Measurements from ENCODE around the gene FZD1. TPM values are rescaled to one million over a fixed set of nuclear protein-coding genes. Genes with fewer than 3 reads are reported as not detected.

Gene FZD1
- total RNA-seq, 1 donor from 2014 or later: 10.3 TPM

DNA sequence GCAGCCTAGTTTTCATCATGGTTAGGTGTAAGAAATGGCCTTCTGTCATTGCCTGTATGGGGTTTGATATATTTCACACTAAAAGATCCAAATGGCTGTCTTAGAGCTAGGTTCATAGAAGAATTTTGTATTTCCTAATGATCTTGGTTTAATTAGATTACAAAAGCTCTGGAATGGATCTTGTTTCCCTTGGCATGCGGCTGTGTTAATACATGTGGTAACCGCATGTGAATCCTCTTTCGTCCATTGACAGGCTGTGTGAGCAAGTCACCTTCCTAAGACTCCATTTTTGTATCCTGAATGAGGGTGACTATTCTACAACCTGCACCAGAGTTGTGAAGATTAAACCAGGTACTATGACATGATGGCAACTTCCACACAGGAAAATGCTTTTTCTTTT is 12.4 kb upstream of the FZD1 start:
- ATAC-seq (no peak), DNase-seq (ENCODE audit: missing footprints) (no peak)
- intact Hi-C loops (cut with DNase I): no loop called here

DNA sequence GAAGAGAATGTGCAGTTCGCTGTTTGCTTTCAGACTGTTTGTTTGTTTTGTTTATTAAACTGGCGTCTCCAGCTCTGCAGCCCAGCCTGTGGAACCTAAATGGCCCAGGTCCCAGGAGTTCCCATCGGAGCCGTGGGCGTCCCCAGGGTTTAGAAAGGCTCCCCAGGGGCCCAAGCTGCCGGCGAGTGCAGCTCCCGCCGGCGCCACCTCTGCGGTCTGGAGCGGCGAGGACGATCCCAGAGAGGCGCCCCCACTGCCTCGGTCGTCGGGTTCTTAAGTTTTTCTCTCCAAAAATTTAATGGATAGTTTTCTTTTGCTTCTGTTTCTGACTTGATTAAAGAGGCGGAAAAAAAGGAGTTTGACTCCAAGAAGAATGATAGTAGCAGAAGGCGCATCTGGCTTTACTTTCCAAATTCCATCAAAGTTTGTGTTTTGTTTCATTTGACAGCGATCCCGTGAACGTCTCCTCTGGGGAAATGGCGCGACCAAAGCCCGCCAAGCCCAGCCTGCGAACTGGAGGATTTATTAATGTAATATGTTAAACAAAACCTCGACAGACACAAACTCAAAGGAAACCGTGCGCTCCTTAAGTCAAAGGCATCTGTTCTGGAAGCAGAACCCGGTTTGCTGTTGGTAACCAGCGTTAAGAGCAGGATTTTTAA is 718 bp upstream of the FZD1 start:
- ATAC-seq (no peak), DNase-seq (ENCODE audit: missing footprints) (peak; percentile 65)
- intact Hi-C loops (cut with DNase I): loop anchor here (5.0 to 10.0 kb wide), 2 partner anchors 176 to 361 kb away; no protein-coding TSS in a partner anchor

DNA sequence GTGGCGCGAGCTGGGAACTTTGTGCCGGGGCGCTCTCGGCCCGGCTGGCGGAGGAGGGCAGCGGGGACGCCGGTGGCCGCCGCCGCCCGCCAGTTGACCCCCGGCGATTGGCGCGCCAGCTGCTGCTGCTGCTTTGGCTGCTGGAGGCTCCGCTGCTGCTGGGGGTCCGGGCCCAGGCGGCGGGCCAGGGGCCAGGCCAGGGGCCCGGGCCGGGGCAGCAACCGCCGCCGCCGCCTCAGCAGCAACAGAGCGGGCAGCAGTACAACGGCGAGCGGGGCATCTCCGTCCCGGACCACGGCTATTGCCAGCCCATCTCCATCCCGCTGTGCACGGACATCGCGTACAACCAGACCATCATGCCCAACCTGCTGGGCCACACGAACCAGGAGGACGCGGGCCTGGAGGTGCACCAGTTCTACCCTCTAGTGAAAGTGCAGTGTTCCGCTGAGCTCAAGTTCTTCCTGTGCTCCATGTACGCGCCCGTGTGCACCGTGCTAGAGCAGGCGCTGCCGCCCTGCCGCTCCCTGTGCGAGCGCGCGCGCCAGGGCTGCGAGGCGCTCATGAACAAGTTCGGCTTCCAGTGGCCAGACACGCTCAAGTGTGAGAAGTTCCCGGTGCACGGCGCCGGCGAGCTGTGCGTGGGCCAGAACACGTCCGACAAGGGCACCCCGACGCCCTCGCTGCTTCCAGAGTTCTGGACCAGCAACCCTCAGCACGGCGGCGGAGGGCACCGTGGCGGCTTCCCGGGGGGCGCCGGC is 870 bp downstream of the FZD1 start:
- DNase-seq (ENCODE audit: missing footprints): peak; percentile 75
- intact Hi-C loops (cut with DNase I): loop anchor here (5.0 to 10.0 kb wide), 3 partner anchors 178 to 517 kb away; no protein-coding TSS in a partner anchor

DNA sequence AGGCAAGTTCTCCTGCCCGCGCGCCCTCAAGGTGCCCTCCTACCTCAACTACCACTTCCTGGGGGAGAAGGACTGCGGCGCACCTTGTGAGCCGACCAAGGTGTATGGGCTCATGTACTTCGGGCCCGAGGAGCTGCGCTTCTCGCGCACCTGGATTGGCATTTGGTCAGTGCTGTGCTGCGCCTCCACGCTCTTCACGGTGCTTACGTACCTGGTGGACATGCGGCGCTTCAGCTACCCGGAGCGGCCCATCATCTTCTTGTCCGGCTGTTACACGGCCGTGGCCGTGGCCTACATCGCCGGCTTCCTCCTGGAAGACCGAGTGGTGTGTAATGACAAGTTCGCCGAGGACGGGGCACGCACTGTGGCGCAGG is 1.4 kb downstream of the FZD1 start:
- DNase-seq (ENCODE audit: missing footprints) (no peak), ATAC-seq (no peak)
- intact Hi-C loops (cut with DNase I): loop anchor here (5.0 to 10.0 kb wide), 2 partner anchors 359 to 517 kb away; no protein-coding TSS in a partner anchor

More for the DNA sequence above, 870 bp downstream of the FZD1 start:
- peak; percentile 30 for ATAC-seq

DNA sequence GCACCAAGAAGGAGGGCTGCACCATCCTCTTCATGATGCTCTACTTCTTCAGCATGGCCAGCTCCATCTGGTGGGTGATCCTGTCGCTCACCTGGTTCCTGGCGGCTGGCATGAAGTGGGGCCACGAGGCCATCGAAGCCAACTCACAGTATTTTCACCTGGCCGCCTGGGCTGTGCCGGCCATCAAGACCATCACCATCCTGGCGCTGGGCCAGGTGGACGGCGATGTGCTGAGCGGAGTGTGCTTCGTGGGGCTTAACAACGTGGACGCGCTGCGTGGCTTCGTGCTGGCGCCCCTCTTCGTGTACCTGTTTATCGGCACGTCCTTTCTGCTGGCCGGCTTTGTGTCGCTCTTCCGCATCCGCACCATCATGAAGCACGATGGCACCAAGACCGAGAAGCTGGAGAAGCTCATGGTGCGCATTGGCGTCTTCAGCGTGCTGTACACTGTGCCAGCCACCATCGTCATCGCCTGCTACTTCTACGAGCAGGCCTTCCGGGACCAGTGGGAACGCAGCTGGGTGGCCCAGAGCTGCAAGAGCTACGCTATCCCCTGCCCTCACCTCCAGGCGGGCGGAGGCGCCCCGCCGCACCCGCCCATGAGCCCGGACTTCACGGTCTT is 1.9 kb downstream of the FZD1 start:
- no peak for ATAC-seq
- intact Hi-C loops (cut with DNase I): loop anchor here (5.0 to 10.0 kb wide), 2 partner anchors 359 to 516 kb away; no protein-coding TSS in a partner anchor
- peak; percentile 68 for DNase-seq (ENCODE audit: missing footprints)

DNA sequence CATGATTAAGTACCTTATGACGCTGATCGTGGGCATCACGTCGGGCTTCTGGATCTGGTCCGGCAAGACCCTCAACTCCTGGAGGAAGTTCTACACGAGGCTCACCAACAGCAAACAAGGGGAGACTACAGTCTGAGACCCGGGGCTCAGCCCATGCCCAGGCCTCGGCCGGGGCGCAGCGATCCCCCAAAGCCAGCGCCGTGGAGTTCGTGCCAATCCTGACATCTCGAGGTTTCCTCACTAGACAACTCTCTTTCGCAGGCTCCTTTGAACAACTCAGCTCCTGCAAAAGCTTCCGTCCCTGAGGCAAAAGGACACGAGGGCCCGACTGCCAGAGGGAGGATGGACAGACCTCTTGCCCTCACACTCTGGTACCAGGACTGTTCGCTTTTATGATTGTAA is 2.5 kb downstream of the FZD1 start:
- no peak for DNase-seq (ENCODE audit: missing footprints)
- intact Hi-C loops (cut with DNase I): loop anchor here (5.0 to 10.0 kb wide), 2 partner anchors 358 to 516 kb away; no protein-coding TSS in a partner anchor
- ATAC-seq: no peak

DNA sequence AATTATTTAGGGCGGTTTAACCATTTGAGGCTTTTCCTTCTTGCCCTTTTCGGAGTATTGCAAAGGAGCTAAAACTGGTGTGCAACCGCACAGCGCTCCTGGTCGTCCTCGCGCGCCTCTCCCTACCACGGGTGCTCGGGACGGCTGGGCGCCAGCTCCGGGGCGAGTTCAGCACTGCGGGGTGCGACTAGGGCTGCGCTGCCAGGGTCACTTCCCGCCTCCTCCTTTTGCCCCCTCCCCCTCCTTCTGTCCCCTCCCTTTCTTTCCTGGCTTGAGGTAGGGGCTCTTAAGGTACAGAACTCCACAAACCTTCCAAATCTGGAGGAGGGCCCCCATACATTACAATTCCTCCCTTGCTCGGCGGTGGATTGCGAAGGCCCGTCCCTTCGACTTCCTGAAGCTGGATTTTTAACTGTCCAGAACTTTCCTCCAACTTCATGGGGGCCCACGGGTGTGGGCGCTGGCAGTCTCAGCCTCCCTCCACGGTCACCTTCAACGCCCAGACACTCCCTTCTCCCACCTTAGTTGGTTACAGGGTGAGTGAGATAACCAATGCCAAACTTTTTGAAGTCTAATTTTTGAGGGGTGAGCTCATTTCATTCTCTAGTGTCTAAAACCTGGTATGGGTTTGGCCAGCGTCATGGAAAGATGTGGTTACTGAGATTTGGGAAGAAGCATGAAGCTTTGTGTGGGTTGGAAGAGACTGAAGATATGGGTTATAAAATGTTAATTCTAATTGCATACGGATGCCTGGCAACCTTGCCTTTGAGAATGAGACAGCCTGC is 3.1 kb downstream of the FZD1 start:
- ATAC-seq (no peak), DNase-seq (ENCODE audit: missing footprints) (no peak)
- intact Hi-C loops (cut with DNase I): loop anchor here (5.0 to 10.0 kb wide), 2 partner anchors 357 to 515 kb away; no protein-coding TSS in a partner anchor

DNA sequence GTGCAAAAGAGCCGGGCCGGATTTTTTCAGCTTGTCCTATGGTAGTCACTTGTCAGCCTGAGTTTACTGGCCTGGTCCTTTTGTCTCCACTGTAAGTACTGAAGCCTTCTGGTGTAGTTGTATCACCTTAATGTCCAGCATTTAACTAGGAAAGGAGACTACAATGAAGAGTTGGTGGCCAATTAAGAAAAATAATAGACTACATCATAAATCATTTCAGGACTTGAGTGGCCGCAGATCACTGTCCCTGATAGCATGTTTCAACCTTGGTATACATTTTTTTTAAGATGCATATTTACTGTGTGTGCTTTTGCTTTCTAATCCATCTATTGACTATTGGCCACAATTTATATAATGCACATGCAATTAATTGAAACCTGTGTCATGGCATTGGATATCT is 6.1 kb downstream of the FZD1 start:
- intact Hi-C loops (cut with DNase I): no loop called here
- ATAC-seq: no peak

DNA sequence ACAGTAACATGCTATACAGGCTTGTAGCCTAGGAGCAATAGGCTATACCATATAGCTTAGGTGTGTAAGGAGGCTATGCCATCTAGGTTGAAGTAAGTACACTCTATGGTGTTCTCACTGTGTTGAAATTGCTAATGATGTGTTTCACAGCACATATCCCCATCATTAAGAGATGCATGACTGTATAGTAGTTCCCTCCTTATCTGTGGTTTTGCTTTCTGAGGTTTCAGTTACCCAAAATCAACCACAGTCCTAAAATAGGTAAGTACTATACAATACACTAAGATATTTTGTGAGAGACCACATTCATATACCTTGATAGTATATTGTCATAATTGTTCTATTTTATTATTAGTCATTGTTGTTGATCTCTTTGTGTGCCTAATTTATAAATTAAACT is 12.7 kb downstream of the FZD1 start:
- ATAC-seq: no peak
- DNase-seq (ENCODE audit: missing footprints): no peak
- intact Hi-C loops (cut with DNase I): no loop called here

More for the DNA sequence above, 6.1 kb downstream of the FZD1 start:
- no peak for DNase-seq (ENCODE audit: missing footprints)

DNA sequence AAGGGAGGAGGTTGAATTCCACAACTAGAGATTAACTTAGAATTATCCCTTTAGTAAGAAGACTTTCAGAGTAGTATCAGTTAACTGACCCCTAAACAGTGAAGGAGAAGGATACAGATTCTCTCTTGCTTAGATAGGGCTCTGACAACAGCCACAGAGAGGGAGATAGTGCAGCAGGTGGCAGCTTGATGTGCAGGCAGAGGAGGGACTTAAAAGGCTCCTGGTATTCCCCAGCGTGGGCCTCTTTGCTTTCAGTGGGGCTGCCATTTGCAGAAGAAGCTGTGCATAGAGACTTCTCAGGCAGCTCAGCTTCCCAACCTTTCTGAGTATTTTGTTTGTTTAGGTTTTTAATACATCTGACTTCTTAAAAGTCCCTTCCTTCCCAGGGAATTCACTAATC is 16.0 kb downstream of the FZD1 start:
- DNase-seq (ENCODE audit: missing footprints) (no peak), ATAC-seq (no peak)
- intact Hi-C loops (cut with DNase I): no loop called here

DNA sequence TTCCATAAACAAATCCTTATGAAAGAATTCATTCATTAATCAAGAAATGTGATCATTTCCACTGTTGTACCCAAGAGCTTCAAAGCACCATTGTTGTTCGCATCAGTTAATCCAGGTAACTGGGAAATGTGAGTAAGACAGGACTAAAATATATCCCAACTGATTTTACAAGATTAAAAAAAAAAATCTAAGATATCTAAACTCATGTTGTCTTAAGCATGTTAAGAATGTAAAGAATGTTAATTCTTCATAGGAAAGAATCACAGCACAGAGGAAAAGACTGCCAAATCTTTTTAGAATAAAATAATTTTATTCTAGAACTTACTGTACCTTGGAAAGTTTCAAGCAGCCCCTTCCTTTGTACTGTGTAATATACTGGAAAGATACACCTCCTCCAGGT is 16.4 kb downstream of the FZD1 start:
- no peak for ATAC-seq
- intact Hi-C loops (cut with DNase I): no loop called here
- DNase-seq (ENCODE audit: missing footprints): no peak

DNA sequence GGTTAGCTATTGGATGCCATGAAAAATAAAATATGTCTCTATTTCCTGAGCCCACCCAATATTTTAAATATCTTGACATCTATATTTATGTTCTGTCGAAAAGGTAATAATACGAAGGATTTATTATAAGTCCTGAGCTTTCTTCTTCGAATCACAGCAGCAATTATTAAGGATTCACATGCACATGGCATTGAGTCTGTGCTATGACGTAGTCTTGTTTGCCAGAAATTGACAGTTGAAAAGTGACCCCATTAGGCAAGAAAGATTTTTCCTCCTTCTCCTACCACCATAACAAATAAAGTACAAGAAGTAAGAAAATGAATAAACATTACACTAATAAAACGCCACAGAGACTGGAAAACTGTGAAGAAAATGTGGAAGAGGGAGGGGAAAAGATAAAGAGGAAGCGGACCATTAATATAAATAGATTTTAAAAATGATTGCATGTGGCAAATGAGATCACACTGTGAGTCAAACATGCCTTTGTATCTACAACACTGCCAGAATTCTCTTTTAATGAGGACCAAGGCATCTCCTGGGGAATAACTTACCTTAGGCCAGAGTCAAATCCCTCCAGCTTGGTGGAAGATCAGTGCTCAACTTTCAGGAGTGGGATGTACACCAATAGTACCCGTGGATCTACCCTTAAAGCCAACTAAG is 21.6 kb downstream of the FZD1 start:
- DNase-seq (ENCODE audit: missing footprints) (no peak), ATAC-seq (no peak)
- intact Hi-C loops (cut with DNase I): loop anchor here (5.0 kb wide), 1 partner anchor 351 kb away; no protein-coding TSS in a partner anchor

DNA sequence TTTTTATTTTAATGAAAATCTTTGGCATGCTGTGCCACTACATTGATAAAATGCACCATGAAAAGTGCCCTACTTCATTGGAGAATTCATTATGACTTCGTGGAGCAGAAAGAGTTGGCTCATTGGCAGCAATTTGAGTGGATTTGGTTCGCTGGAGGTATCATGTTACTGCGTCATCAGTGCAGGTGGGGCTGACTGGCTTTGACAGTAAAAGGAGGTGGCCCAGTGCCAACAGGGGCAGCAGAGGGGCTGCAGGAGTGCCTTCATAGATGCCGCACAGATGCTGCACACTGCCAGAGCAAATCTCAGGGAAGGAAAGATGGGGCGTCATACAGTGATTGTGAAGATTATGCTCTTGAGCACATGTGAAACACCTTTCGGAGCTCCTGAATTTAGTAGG is 22.2 kb downstream of the FZD1 start:
- intact Hi-C loops (cut with DNase I): loop anchor here (5.0 kb wide), 1 partner anchor 351 kb away; no protein-coding TSS in a partner anchor
- DNase-seq (ENCODE audit: missing footprints): no peak
- no peak for ATAC-seq

DNA sequence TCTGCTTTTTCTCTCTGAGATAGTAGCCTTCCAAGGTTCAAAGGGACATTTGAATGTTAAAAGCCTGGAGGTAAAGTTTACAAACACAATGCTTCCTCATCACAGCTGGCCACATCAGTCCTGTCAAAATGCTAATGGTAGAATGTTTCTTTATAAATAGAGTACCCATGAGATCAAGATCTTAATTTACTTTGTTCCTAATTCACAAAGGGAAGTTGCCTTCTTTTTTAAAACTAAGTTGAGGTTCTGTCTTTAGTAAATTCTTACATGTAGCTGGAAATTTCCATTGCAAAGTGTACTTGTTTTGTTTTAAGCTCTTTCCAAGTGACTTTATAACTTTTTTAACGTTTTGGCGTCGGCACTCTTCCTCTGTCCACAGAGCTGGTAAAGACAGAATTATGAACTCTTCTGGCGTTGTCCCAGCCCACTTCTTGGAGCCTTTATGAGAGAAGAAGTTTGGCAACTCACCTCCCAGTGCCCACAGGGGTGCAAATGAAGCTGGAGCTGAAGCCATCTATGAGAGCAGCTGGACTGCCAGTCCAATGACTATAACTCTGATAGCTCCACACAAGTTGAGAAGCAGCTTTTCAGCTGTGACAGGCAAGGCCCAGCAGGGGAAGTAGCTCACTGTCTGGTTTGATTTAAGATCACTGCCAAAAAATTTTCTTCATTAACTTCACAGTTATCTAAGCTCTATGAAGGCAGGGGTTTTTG is 23.3 kb downstream of the FZD1 start:
- intact Hi-C loops (cut with DNase I): loop anchor here (5.0 kb wide), 1 partner anchor 350 kb away; no protein-coding TSS in a partner anchor
- ATAC-seq (peak; percentile 20), DNase-seq (ENCODE audit: missing footprints) (no peak)

DNA sequence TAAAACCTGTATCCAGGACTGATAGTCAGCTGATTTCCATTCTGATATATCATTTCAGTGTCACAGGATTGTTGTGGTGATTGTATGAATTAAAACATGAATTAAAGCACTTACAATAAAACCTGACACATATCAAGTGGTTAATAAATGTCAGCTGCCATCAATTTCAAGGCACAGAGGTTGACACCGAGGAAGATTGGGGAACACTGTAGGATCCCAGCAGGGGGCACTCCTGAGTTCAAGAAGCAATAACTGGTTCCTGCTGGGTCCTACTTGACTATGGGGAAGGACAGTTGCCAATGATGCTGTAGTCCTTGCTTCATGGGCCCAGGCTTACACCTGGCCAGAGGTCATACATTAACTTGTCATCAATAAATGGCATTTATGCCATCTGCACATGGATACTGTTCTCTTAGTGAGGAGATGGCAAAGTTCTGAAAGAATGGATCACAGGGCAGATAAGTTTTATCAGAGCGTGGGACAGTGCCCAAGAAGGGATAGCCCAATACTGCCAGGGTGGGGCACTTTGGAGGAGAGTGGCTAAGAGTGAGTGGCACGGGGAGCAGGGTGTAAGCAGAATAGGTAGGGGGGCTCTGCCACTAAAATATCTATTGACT is 24.1 kb downstream of the FZD1 start:
- no peak for DNase-seq (ENCODE audit: missing footprints)
- intact Hi-C loops (cut with DNase I): loop anchor here (5.0 kb wide), 1 partner anchor 349 kb away; no protein-coding TSS in a partner anchor
- no peak for ATAC-seq

DNA sequence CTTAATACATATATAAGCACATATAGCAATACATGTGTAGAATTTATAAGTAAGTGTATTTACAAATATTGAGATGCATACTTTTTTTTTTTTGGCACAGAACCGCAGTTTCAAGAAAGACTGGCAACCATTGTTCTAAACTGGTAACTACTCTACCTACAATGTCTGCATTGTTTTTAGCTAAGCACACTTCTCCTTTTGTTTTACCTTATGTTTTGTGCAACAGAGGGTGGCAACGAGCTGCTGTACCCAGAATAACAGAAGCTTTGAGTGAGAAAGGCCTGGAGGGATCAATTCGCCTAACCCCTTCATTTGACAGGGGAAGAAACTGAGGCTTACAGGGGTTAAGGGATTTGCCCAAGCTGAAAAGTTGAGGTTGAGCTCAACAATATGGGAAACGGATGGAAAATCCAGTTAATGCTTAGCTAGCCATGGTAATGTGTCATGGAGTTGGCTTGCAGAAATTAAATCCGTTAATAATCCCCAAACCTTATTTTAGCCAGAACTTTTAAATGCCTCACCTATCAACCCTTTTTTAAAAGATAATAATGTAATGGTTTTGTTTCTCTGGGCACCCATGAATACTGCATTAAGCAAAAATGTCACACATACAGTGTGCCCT is 25.5 kb downstream of the FZD1 start:
- intact Hi-C loops (cut with DNase I): loop anchor here (5.0 kb wide), 1 partner anchor 348 kb away; no protein-coding TSS in a partner anchor
- ATAC-seq (no peak), DNase-seq (ENCODE audit: missing footprints) (no peak)

DNA sequence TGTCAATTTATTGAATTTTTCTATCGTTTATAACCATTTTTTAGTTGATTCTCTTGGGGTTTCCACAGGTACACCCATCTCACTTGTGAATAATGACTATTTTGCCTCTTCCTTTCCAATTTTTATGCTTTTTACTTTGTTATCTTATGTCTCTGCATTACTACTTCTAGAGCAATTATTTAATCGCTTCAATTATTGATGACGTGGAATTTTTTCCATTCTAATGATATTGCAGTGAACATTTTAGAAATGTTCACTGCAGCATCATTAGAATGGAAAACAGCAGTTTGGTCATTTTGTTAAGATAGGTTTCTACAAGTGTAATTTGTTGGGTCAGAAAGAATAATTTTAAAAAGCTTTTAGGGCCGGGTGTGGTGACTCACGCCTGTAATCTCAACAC is 27.1 kb downstream of the FZD1 start:
- ATAC-seq (no peak), DNase-seq (ENCODE audit: missing footprints) (no peak)
- intact Hi-C loops (cut with DNase I): no loop called here

Measured in Right ventricle myocardium inferior (tissue), 1 donor.